Neural cell (in vitro differentiated cells): ENCODE results near the gene ARSI. TPM values are rescaled to one million over a fixed set of nuclear protein-coding genes. Genes with fewer than 3 reads are reported as not detected.

Experiments
- H2AFZ ChIP-seq: fragments of 200-600, 300-800 bp; sonication (generic), shearing (Covaris generic); 2 replicates; pipeline ENCODE4 v1.6.0; 2014; ENCODE audit warnings: low read depth, mild to moderate bottlenecking, antibody characterized with exemption, low read length, moderate library complexity
- H3F3A ChIP-seq: fragments of 200-600 bp; shearing (Covaris generic); 2 replicates; pipeline ENCODE4 v1.6.1; 2016; ENCODE audit warnings: mild to moderate bottlenecking, moderate library complexity, mixed read lengths, antibody characterized with exemption, low read length; ENCODE audit not compliant: insufficient read depth, poor library complexity, severe bottlenecking
- H3K27ac ChIP-seq: fragments of 200-600, 300-800 bp; sonication (generic), shearing (Covaris generic); 2 replicates; pipeline ENCODE4 v1.5.1; 2014; ENCODE audit warnings: mild to moderate bottlenecking, low read length, moderate library complexity
- H3K27me3 ChIP-seq: fragments of 300-800, 200-600 bp; sonication (generic), shearing (Covaris generic); 2 replicates; pipeline ENCODE4 v1.6.0; 2014; ENCODE audit warnings: mild to moderate bottlenecking, low read depth, low read length, moderate library complexity; ENCODE audit not compliant: insufficient read depth
- H3K36me3 ChIP-seq: fragments of 300-800, 200-600 bp; sonication (generic), shearing (Covaris generic); 2 replicates; pipeline ENCODE4 v1.5.1; 2014; ENCODE audit warnings: mild to moderate bottlenecking, antibody characterized with exemption, low read length, moderate library complexity; ENCODE audit not compliant: insufficient read depth
- H3K4me2 ChIP-seq: fragments of 300-800, 200-600 bp; sonication (generic), shearing (Covaris generic); 2 replicates; pipeline ENCODE4 v1.6.0; 2014; ENCODE audit warnings: mild to moderate bottlenecking, low read length
- H3K4me3 ChIP-seq: fragments of 300-800, 200-600 bp; sonication (generic), shearing (Covaris generic); 2 replicates; pipeline ENCODE4 v1.5.1; 2014; ENCODE audit warnings: mild to moderate bottlenecking, low read length, moderate library complexity
- H3K79me2 ChIP-seq: fragments of 200-600 bp; shearing (Covaris generic); replicated peaks from 2 replicates; pipeline ENCODE4 v1.6.0; 2014; ENCODE audit warnings: mild to moderate bottlenecking, low read length, moderate library complexity; ENCODE audit not compliant: insufficient read depth
- H3K9ac ChIP-seq: fragments of 300-800, 200-600 bp; sonication (generic), shearing (Covaris generic); 2 replicates; pipeline ENCODE4 v1.6.1; 2016; ENCODE audit warnings: mild to moderate bottlenecking, low read length, mixed read lengths
- H3K9me2 ChIP-seq: fragments of 200-600 bp; shearing (Covaris generic); 2 replicates; pipeline ENCODE4 v1.6.1; 2016; ENCODE audit warnings: mild to moderate bottlenecking, low read length, mixed read lengths; ENCODE audit not compliant: insufficient read depth
- H3K9me3 ChIP-seq: fragments of 200-600, 300-800 bp; sonication (generic), shearing (Covaris generic); 2 replicates; pipeline ENCODE4 v1.6.1; 2016; ENCODE audit warnings: mild to moderate bottlenecking, mixed run types, low read length, moderate library complexity, mixed read lengths
- H4K20me1 ChIP-seq: fragments of 200-600 bp; shearing (Covaris generic); 2 replicates; pipeline ENCODE4 v1.6.1; 2016; ENCODE audit warnings: mild to moderate bottlenecking, mixed run types; ENCODE audit not compliant: insufficient read depth
- CTCF ChIP-seq: fragments of 450-650 bp; IDR thresholded peaks from 2 replicates; pipeline ENCODE4 v1.5.1; 2014; ENCODE audit warnings: antibody characterized with exemption, mild to moderate bottlenecking, moderate library complexity; ENCODE audit not compliant: poor library complexity, severe bottlenecking
- EP300 ChIP-seq: fragments of 450-650 bp; conservative IDR thresholded peaks from 2 replicates; pipeline ENCODE4 v1.6.1; 2014; ENCODE audit warnings: antibody characterized with exemption, mild to moderate bottlenecking, moderate library complexity; ENCODE audit not compliant: poor library complexity, severe bottlenecking
- EZH2 ChIP-seq: fragments of 200-600, 300-800 bp; shearing (Covaris generic), sonication (generic); IDR thresholded peaks from 2 replicates; pipeline ENCODE4 v1.6.1; 2014; ENCODE audit warnings: antibody characterized with exemption, low read length, borderline replicate concordance, mild to moderate bottlenecking; ENCODE audit not compliant: insufficient read depth, poor library complexity, severe bottlenecking
- MXI1 ChIP-seq: fragments of 450-650 bp; conservative IDR thresholded peaks from 2 replicates; pipeline ENCODE4 v1.6.1; 2014; ENCODE audit warnings: antibody characterized with exemption, mild to moderate bottlenecking; ENCODE audit not compliant: poor library complexity, severe bottlenecking
- POLR2AphosphoS5 ChIP-seq: IDR thresholded peaks from 2 replicates; pipeline ENCODE4 v1.6.1; 2012
- RAD21 ChIP-seq: fragments of 450-650 bp; conservative IDR thresholded peaks from 2 replicates; pipeline ENCODE4 v1.6.1; 2014; ENCODE audit warnings: antibody characterized with exemption, mild to moderate bottlenecking, moderate library complexity
- REST ChIP-seq: IDR thresholded peaks from 2 replicates; pipeline ENCODE4 v1.6.1; 2012; ENCODE audit warnings: borderline replicate concordance
- SMC3 ChIP-seq: fragments of 450-650 bp; conservative IDR thresholded peaks from 2 replicates; pipeline ENCODE4 v1.6.1; 2014; ENCODE audit warnings: antibody characterized with exemption, mild to moderate bottlenecking, moderate library complexity; ENCODE audit not compliant: poor library complexity
- TAF1 ChIP-seq: IDR thresholded peaks from 2 replicates; pipeline ENCODE4 v1.6.1; 2012; ENCODE audit warnings: low read depth
- polyA plus RNA-seq: library from polyadenylated mRNA; depleted of rRNA; stranded (reverse); fragments of >200 nt; gene quantifications from 2 replicates; pipeline ENCODE4 v1.2.3, GENCODE V29; 2014

The ARSI gene
- polyA plus RNA-seq, 1 donor from 2014 or later, result not detected

- Histone ChIP-seq H4K20me1 (no peaks in the 10 kb centered on the region), H3K9me2 (no peaks in the 10 kb centered on the region), H3K36me3 (no peaks in the 10 kb centered on the region), H3K27ac (no peak overlapping the region), H3F3A (no peaks in the 10 kb centered on the region), H3K9ac (no peak overlapping the region), H2AFZ (no peak overlapping the region), H3K4me3 (no peak overlapping the region), H3K27me3 (no peaks in the 10 kb centered on the region), H3K79me2 (no peaks in the 10 kb centered on the region), H3K4me2 (no peak overlapping the region), H3K9me3 (no peaks in the 10 kb centered on the region)
- TF ChIP-seq SMC3 (no peak), REST (no peak), CTCF (no peak), TAF1 (no peak), EZH2 (no peak), EP300 (no peak), MXI1 (no peak), POLR2AphosphoS5 (no peak), RAD21 (no peak)
Observed at GRCh38 chr5:150322202-150322601, 19.5 kb upstream of the ARSI start.

GRCh38 chr5:150321784-150322183 lies 19.1 kb upstream of the ARSI start:
- Histone ChIP-seq H3K9me3 (no peaks in the 10 kb centered on the region), H3K4me3 (no peak overlapping the region), H4K20me1 (no peaks in the 10 kb centered on the region), H3K36me3 (no peaks in the 10 kb centered on the region), H3K9ac (no peak overlapping the region), H3F3A (no peaks in the 10 kb centered on the region), H3K9me2 (no peaks in the 10 kb centered on the region), H3K27ac (no peak overlapping the region), H3K79me2 (no peaks in the 10 kb centered on the region), H2AFZ (no peak overlapping the region), H3K4me2 (no peak overlapping the region), H3K27me3 (no peaks in the 10 kb centered on the region)
- TF ChIP-seq RAD21 (no peak), EP300 (no peak), MXI1 (no peak), POLR2AphosphoS5 (no peak), EZH2 (no peak), TAF1 (no peak)
